Measurements from ENCODE around the gene CCDC148.

DNA sequence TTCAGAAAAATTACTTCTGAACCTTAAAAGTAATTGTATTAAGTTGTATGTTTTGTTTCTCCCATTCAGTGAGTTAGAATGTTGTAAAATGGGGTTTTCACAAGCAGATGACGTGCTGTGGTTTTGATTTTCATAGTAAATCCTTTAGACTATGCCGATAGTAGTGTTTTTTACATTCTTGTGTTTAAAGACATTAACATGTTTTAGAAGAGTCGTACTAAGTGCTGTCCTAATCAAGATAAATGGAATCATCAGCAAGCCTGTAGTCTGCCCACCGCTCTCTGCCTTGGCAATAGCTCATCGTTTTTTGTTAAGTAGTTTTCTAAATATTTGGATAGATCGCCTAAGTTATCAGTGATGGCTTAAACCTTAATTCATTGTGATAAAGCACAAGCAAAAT lies 21.7 kb upstream of the CCDC148 start:
- TF ChIP-seq, protein P1, sequence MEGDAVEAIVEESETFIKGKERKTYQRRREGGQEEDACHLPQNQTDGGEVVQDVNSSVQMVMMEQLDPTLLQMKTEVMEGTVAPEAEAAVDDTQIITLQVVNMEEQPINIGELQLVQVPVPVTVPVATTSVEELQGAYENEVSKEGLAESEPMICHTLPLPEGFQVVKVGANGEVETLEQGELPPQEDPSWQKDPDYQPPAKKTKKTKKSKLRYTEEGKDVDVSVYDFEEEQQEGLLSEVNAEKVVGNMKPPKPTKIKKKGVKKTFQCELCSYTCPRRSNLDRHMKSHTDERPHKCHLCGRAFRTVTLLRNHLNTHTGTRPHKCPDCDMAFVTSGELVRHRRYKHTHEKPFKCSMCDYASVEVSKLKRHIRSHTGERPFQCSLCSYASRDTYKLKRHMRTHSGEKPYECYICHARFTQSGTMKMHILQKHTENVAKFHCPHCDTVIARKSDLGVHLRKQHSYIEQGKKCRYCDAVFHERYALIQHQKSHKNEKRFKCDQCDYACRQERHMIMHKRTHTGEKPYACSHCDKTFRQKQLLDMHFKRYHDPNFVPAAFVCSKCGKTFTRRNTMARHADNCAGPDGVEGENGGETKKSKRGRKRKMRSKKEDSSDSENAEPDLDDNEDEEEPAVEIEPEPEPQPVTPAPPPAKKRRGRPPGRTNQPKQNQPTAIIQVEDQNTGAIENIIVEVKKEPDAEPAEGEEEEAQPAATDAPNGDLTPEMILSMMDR (IDR thresholded peaks at IDR 0.05), result no peak
- no peak for TF ChIP-seq POLR2A (IDR thresholded peaks at IDR 0.05)

Data from testis (tissue), 2 donors.